GM19455 (cell line): Measurements from ENCODE around the gene MR1.

Experiments used
- ATAC-seq: cut with Tn5 transposase; IDR thresholded peaks from one replicate; pipeline ENCODE4 v1.9.1; 2021; ENCODE audit not compliant: unreplicated experiment

Gene MR1

GRCh38 chr1:181106479-181106878, 72.7 kb downstream of the MR1 start:
- ATAC-seq: no peak

GRCh38 chr1:181107711-181108110, 73.9 kb downstream of the MR1 start:
- ATAC-seq: no peak

- no peak for ATAC-seq
These were observed 74.6 kb downstream of the MR1 start for GRCh38 chr1:181108304-181108867.

GRCh38 chr1:181110013-181110412, 76.2 kb downstream of the MR1 start:
- ATAC-seq: no peak
